Heart left ventricle (tissue), 13 donors: ENCODE data around the gene MOK.

Experiments used
- CTCF ChIP-seq, 12 donors: fragments of 200-600 bp; sonication (generic) in 4 of 12; IDR thresholded peaks; one replicate each; pipeline versions ENCODE4 v1.5.0 to v1.8.0; 2018 to 2022; ENCODE audit warnings: antibody characterized with exemption in 12 of 12, mild to moderate bottlenecking in 5 of 12
- POLR2A ChIP-seq, 2 donors: fragments of 450-650 bp; IDR thresholded peaks; one replicate each; pipeline ENCODE4 v1.6.1; 2017; ENCODE audit warnings: antibody characterized with exemption in 2 of 2, mild to moderate bottlenecking in 2 of 2, moderate library complexity in 2 of 2
- donor health status: ischemic (EF 13 %, LVEDD 7.1; RV severe dilation, severe dysfunction).
- donor health status: DM: no; HTN: yes; CAD: no.
- donor health status: DM: no; HTN: no; CAD: no.
- donor health status: ischemic (EF 25% LVEDD 6.9; RV normal size, moderate dysfunction).
- donor health status: ischemic (EF 25% LVEDD 5.7; RV mildly dilated, moderate dysfunction).
- donor health status: ischemic (EF 35%, LVEDD 5.7; RV mildly dilated, moderate dysfunction).
- donor health status: nonischemic (EF 11% LVEDD 7.7; RV severe dilation, severe dysfunction).
- donor health status: DM: yes; HTN: yes; CAD: no.
- donor health status: PGD.
- donor health status: ischemic (EF 29% LVEDD 5.4; RV normal size, mild dysfunction).
- donor health status: nonischemic (EF 23%, LVEDD 6.1; RV moderate dilation, normal function).

- TF ChIP-seq CTCF (IDR thresholded peaks at IDR 0.05) (no peak), POLR2A (IDR thresholded peaks at IDR 0.05) (no peak)
These were observed 13.9 kb upstream of the MOK start for GRCh38 chr14:102318781-102319276.
